Measurements from ENCODE around the gene DEDD. TPM values are rescaled to one million over a fixed set of nuclear protein-coding genes. Genes with fewer than 3 reads are reported as not detected.

The DEDD gene
- total and polyA plus RNA-seq, 11 donors: 13.8 to 38.8 (median 26.5) TPM

DNA sequence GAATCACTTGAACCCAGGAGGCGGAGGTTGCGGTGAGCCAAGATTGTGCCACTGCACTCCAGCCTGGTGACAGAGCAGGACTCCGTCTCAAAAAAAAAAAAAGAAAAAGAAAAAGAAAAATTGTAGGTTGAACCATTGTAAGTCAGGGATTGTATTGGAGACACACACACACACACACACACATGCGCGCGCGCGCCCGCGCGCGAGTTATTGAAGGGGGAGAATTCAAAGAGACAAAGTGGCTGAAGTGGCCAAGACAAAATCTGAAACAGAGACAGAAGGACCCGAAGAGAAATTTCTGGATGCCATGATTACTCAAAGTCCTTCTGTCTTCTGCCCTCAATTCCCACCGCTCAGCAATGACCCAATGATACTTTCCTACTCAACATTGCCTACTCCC is 38.0 kb downstream of the DEDD start:
- Histone ChIP-seq H3K27me3 (no peaks in the 10 kb centered on the region), H3K4me3 (no peak overlapping the region), H3K27ac (no peak overlapping the region), H3K9me3 (no peaks in the 10 kb centered on the region), H3K36me3 (peaks cover 0 to 4% (median 0%) of the 10 kb centered on the region in 9 donors), H3K4me1 (peaks cover 2 to 35% (median 15%) of the 10 kb centered on the region in 12 donors)
- DNase-seq: no peak
- intact Hi-C loops (cut with DNase I): loop anchor here in 3 of 10 donors (10.0 kb wide), 2 partner anchors 260 to 370 kb away; no protein-coding TSS in a partner anchor
- WGBS, 4 donors: 93 to 98% (median 96%) methylated on average over 14 of the region's 14 CpGs
- no peak for ATAC-seq
- TF ChIP-seq POLR2A (IDR thresholded peaks at IDR 0.05): no peak
- TF ChIP-seq, protein P1, sequence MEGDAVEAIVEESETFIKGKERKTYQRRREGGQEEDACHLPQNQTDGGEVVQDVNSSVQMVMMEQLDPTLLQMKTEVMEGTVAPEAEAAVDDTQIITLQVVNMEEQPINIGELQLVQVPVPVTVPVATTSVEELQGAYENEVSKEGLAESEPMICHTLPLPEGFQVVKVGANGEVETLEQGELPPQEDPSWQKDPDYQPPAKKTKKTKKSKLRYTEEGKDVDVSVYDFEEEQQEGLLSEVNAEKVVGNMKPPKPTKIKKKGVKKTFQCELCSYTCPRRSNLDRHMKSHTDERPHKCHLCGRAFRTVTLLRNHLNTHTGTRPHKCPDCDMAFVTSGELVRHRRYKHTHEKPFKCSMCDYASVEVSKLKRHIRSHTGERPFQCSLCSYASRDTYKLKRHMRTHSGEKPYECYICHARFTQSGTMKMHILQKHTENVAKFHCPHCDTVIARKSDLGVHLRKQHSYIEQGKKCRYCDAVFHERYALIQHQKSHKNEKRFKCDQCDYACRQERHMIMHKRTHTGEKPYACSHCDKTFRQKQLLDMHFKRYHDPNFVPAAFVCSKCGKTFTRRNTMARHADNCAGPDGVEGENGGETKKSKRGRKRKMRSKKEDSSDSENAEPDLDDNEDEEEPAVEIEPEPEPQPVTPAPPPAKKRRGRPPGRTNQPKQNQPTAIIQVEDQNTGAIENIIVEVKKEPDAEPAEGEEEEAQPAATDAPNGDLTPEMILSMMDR (IDR thresholded peaks at IDR 0.05): no peak

DNA sequence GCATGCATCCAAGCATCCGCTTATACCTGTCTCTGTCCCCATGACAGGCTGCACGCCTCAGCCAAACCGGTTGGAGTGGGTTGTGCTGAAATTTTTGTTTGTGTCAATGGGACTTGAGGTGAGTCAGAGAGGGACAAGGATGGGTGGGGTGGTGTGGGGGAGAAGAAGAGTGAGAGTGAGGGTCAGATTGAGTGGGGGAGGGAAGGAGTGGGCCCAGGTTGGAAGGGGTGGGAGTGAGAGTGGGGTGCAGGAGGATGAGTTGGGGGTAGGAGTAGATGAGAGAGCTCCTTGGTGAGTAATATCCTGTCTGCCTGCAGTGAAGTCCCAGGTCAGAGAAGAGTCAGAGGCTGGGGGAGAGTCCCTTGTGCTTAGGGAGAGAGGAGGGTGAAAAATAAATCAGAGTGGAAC is 39.8 kb downstream of the DEDD start:
- WGBS, 4 donors: 86 to 92% (median 90%) methylated on average over 3 of the region's 3 CpGs
- Histone ChIP-seq H3K27me3 (no peaks in the 10 kb centered on the region), H3K9me3 (no peaks in the 10 kb centered on the region), H3K27ac (no peak overlapping the region), H3K36me3 (no peaks in the 10 kb centered on the region), H3K4me1 (peaks cover 0 to 20% (median 7%) of the 10 kb centered on the region in 12 donors), H3K4me3 (no peak overlapping the region)
- intact Hi-C loops (cut with DNase I): loop anchor here in 3 of 10 donors (10.0 kb wide), 2 partner anchors 258 to 368 kb away; no protein-coding TSS in a partner anchor
- no peak for DNase-seq
- ATAC-seq: no peak
- no peak for TF ChIP-seq POLR2A (IDR thresholded peaks at IDR 0.05)
- TF ChIP-seq, protein P1 (IDR thresholded peaks at IDR 0.05): no peak

DNA sequence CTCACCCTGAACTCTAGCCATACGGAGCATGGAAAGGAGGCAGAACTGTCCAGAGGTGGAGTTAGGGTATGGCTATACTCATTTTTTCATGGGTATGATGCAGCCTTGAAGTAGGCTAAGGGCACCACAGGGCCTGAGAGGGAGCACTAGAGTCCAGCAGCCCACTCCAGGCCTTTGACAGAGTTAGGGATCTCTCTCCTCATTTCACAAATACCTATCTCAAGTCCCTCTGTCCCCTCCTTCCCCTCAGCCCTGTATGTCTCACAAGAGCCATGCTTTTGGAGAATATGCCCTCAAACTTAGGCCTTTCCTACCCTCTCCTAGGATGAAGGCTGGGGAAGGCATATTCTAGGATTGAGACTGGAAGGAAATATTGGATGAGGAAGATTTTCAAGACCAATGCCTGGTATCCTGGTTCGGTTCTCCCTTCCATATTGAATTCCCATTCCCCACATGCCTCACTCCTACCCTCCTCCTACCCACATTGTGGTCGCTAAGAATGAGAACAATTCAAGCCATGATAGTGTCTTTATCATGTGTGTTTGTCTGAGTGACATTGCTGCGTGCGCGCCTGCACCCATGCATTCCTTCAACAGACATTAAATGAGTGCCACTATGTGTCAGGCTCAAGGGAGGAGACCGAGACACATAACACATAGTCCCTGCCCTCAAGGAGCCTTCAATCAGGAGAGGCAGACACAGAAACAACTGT is 40.5 kb downstream of the DEDD start:
- no peaks in the 10 kb centered on the region for H3K36me3 ChIP-seq
- no peak overlapping the region for H3K4me3 ChIP-seq
- no peak for DNase-seq
- 86 to 91% (median 90%) methylated on average over 6 to 7 of the region's 7 CpGs for WGBS, 4 donors
- peaks cover 0 to 15% (median 2%) of the 10 kb centered on the region in 12 donors for H3K4me1 ChIP-seq
- ATAC-seq: no peak
- intact Hi-C loops (cut with DNase I): loop anchor here in 3 of 10 donors (10.0 kb wide), 2 partner anchors 257 to 367 kb away; no protein-coding TSS in a partner anchor
- no peaks in the 10 kb centered on the region for H3K27me3 ChIP-seq
- no peak for TF ChIP-seq POLR2A (IDR thresholded peaks at IDR 0.05)
- TF ChIP-seq, protein P1 (IDR thresholded peaks at IDR 0.05): no peak
- no peaks in the 10 kb centered on the region for H3K9me3 ChIP-seq
- no peak overlapping the region for H3K27ac ChIP-seq

DNA sequence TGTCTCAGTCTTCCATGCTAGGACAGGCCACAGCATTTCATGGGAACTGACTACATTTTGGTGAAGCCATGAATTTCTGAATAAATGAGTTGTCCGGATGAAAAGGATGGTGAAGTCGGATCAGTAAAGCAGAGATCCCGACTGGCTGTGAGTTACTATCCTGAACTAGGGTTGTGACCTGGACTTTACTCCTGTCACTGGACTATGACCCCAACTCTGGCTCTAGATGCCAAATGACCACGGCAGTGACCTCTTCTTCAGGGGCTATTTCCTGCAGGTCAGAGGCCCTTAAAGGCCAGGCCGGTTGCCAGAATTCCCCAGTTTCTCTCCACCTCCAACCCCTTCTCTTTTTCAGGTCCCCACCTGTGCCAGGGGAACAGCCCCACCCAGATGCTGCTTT is 41.4 kb downstream of the DEDD start:
- 83 to 90% (median 85%) methylated on average over 5 of the region's 5 CpGs for WGBS, 4 donors
- no peaks in the 10 kb centered on the region for H3K9me3 ChIP-seq
- H3K36me3 ChIP-seq: no peaks in the 10 kb centered on the region
- TF ChIP-seq, protein P1 (IDR thresholded peaks at IDR 0.05): no peak
- TF ChIP-seq POLR2A (IDR thresholded peaks at IDR 0.05): no peak
- intact Hi-C loops (cut with DNase I): loop anchor here in 3 of 10 donors (10.0 kb wide), 2 partner anchors 256 to 366 kb away; no protein-coding TSS in a partner anchor
- DNase-seq (no peak), ATAC-seq (no peak)
- H3K4me3 ChIP-seq: no peak overlapping the region
- H3K4me1 ChIP-seq: peaks cover 0 to 7% (median 0%) of the 10 kb centered on the region in 12 donors
- no peaks in the 10 kb centered on the region for H3K27me3 ChIP-seq
- H3K27ac ChIP-seq: no peak overlapping the region

Data from heart left ventricle (tissue), 16 donors.